DND-41 (cell line): ENCODE data around the gene MARCHF3.

Experiments
- CTCF ChIP-seq: IDR thresholded peaks from 2 replicates; pipeline ENCODE4 v1.5.1; 2012; ENCODE audit warnings: borderline replicate concordance, low read length, moderate library complexity, mild to moderate bottlenecking; ENCODE audit not compliant: poor library complexity, severe bottlenecking; ENCODE audit errors: extremely low read depth
- EZH2 ChIP-seq: IDR thresholded peaks from 3 replicates; pipeline ENCODE4 v1.6.1; 2012; ENCODE audit warnings: borderline replicate concordance, low read depth, mild to moderate bottlenecking, moderate library complexity, low read length, inconsistent platforms; ENCODE audit not compliant: severe bottlenecking

- no peak for TF ChIP-seq CTCF
- TF ChIP-seq EZH2 = no peak
Observed at GRCh38 chr5:126863402-126863801, 167.0 kb downstream of the MARCHF3 start.
